ENCODE measurements around the gene KCTD20.

GRCh38 chr6:36441307-36441894, 1.4 kb upstream of the KCTD20 start:
- no peak for TF ChIP-seq CTCF (IDR thresholded peaks at IDR 0.05; ENCODE audit: low read depth, low read length)
- TF ChIP-seq EZH2phosphoT487 (IDR thresholded peaks at IDR 0.05; ENCODE audit: low read depth): no peak

Measured in OCI-LY3 (cell line).